ENCODE results near the gene URM1.

URM1 gene

GRCh38 chr9:128399861-128400260 lies 28.7 kb downstream of the URM1 start:
- no peak overlapping the region for H4K91ac ChIP-seq (ENCODE audit: low read depth, low read length)
- no peak overlapping the region for H3K4me3 ChIP-seq (ENCODE audit: low read depth, low read length)
- H3K79me1 ChIP-seq (ENCODE audit: low read length): no peaks in the 10 kb centered on the region
- H2AFZ ChIP-seq (ENCODE audit: insufficient read depth, low read length, poor library complexity): no peak overlapping the region
- no peak overlapping the region for H3K4ac ChIP-seq (ENCODE audit: low read depth, low read length)
- no peak overlapping the region for H3K4me2 ChIP-seq (ENCODE audit: low read length)
- no CpG with 5 or more reads among the region's 3 CpGs for WGBS (ENCODE audit: extremely low coverage, insufficient coverage, insufficient read length)
- H2BK12ac ChIP-seq (ENCODE audit: low read length): no peak overlapping the region
- DNase-seq: no peak
- H3K4me1 ChIP-seq (ENCODE audit: control insufficient read depth in 1 of 2, insufficient read depth in 2 of 2, low read length in 2 of 2): peaks cover 0 to under 1% of the 10 kb centered on the region in 2 experiments
- no peak overlapping the region for H3K23ac ChIP-seq (ENCODE audit: low read length)
- H3K18ac ChIP-seq (ENCODE audit: low read length): no peak overlapping the region
- H2BK5ac ChIP-seq (ENCODE audit: low read depth, low read length, poor library complexity): no peak overlapping the region
- no peak overlapping the region for H2BK120ac ChIP-seq (ENCODE audit: insufficient read depth, low read length, poor library complexity)
- no peaks in the 10 kb centered on the region for H3K36me3 ChIP-seq (ENCODE audit: control insufficient read depth in 1 of 2, insufficient read depth in 2 of 2, low read length in 2 of 2)
- no peak overlapping the region for H3K27ac ChIP-seq (ENCODE audit: low read depth, low read length)
- H2AK5ac ChIP-seq (ENCODE audit: low read length): no peak overlapping the region
- no peaks in the 10 kb centered on the region for H3K79me2 ChIP-seq (ENCODE audit: control insufficient read depth, insufficient read depth, low read length, poor library complexity)
- no peak overlapping the region for H3K9ac ChIP-seq (ENCODE audit: low read length)
- no peak overlapping the region for H3K14ac ChIP-seq (ENCODE audit: low read length)
- no peak overlapping the region for H4K8ac ChIP-seq (ENCODE audit: low read depth, low read length)
- no peak overlapping the region for H4K12ac ChIP-seq (ENCODE audit: low read depth, low read length)
- peaks cover 11% of the 10 kb centered on the region for H3K27me3 ChIP-seq (ENCODE audit: insufficient read depth, low read length)
- H3K9me3 ChIP-seq (ENCODE audit: insufficient read depth, low read depth, low read length): no peaks in the 10 kb centered on the region

DNA sequence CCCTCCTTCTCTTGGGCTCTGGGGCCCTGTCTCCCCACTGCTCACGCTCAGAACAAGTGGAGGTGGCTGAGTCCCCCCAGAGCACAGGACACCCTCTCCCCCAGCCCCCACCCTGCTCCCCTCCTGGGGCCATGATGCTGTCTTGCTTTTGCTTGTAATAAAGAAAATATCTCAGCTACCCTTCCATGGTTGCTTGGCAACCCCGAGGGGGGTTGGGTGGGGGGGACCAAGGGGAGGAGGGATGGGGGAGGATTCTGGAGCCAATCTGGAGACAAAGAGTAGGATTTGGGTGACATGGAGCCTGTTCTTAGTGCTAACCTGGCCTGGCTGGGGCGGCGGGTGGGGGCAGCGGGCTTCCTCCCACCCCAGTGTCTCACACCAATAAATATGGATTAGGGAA lies 33.4 kb downstream of the URM1 start:
- peaks cover 3 to 8% of the 10 kb centered on the region in 2 experiments for H3K4me1 ChIP-seq (ENCODE audit: control insufficient read depth in 1 of 2, insufficient read depth in 2 of 2, low read length in 2 of 2)

DNA sequence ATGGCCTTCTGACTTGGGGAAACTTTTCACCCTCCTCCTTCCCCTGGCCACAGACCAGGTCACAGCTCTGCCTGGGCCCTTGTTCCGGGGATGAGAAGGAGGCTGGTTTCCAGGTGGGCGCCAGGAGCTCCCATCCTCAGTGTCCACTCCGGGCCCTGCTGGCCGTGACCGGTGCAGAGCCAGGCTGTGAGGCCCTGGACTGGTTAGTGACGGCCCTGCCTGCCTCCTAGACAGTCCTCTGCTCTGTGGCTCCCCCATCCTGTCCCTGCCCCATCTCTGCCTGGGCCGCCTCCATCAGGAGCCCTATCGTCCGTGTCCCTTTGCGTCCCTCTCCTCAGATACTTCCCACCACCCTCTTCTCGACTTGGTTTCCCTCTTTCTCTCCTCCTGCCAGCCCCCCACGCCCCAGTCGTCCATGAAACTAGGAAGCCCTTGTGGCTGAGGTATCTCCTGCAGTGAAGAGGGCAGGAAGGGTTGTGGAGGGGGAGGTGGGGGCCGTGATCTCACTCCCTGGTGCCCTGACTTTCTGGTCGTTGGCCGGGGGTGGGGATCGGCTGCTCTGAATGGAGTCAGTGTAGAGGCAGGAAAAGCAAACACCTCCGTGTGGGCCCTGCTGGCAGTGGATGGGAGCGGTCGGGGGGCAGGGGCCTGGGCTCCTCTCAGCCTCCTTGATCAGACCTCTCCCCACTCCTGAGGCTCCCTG lies 34.1 kb downstream of the URM1 start:
- no peak for DNase-seq
- WGBS (ENCODE audit: extremely low coverage, insufficient coverage, insufficient read length): no CpG with 5 or more reads among the region's 20 CpGs
- H3K4me2 ChIP-seq (ENCODE audit: low read length): no peak overlapping the region

More for the DNA sequence above, 33.4 kb downstream of the URM1 start:
- Histone ChIP-seq H3K18ac (ENCODE audit: low read length) (no peak overlapping the region), H2BK120ac (ENCODE audit: insufficient read depth, low read length, poor library complexity) (no peak overlapping the region), H2AFZ (ENCODE audit: insufficient read depth, low read length, poor library complexity) (no peak overlapping the region), H4K8ac (ENCODE audit: low read depth, low read length) (no peak overlapping the region), H3K79me2 (ENCODE audit: control insufficient read depth, insufficient read depth, low read length, poor library complexity) (no peaks in the 10 kb centered on the region), H3K79me1 (ENCODE audit: low read length) (no peaks in the 10 kb centered on the region), H3K27me3 (ENCODE audit: insufficient read depth, low read length) (no peaks in the 10 kb centered on the region), H2BK5ac (ENCODE audit: low read depth, low read length, poor library complexity) (no peak overlapping the region), H3K4ac (ENCODE audit: low read depth, low read length) (no peak overlapping the region), H3K4me2 (ENCODE audit: low read length) (no peak overlapping the region), H3K4me3 (ENCODE audit: low read depth, low read length) (no peak overlapping the region), H4K12ac (ENCODE audit: low read depth, low read length) (no peak overlapping the region), H2BK12ac (ENCODE audit: low read length) (no peak overlapping the region), H3K9me3 (ENCODE audit: insufficient read depth, low read depth, low read length) (no peaks in the 10 kb centered on the region), H4K91ac (ENCODE audit: low read depth, low read length) (no peak overlapping the region), H3K23ac (ENCODE audit: low read length) (no peak overlapping the region), H3K27ac (ENCODE audit: low read depth, low read length) (no peak overlapping the region), H3K14ac (ENCODE audit: low read length) (no peak overlapping the region), H3K36me3 (ENCODE audit: control insufficient read depth in 1 of 2, insufficient read depth in 2 of 2, low read length in 2 of 2) (no peaks in the 10 kb centered on the region), H3K9ac (ENCODE audit: low read length) (no peak overlapping the region), H2AK5ac (ENCODE audit: low read length) (no peak overlapping the region)
- no peak for DNase-seq
- no CpG with 5 or more reads among the region's 5 CpGs for WGBS (ENCODE audit: extremely low coverage, insufficient coverage, insufficient read length)

GRCh38 chr9:128405780-128406171 lies 34.6 kb downstream of the URM1 start:
- Histone ChIP-seq H3K4me1 (ENCODE audit: control insufficient read depth in 1 of 2, insufficient read depth in 2 of 2, low read length in 2 of 2) (peaks cover 3 to 8% of the 10 kb centered on the region in 2 experiments), H3K79me1 (ENCODE audit: low read length) (no peaks in the 10 kb centered on the region), H4K8ac (ENCODE audit: low read depth, low read length) (no peak overlapping the region), H3K14ac (ENCODE audit: low read length) (no peak overlapping the region), H2BK120ac (ENCODE audit: insufficient read depth, low read length, poor library complexity) (no peak overlapping the region), H2BK5ac (ENCODE audit: low read depth, low read length, poor library complexity) (no peak overlapping the region), H3K18ac (ENCODE audit: low read length) (no peak overlapping the region), H3K79me2 (ENCODE audit: control insufficient read depth, insufficient read depth, low read length, poor library complexity) (no peaks in the 10 kb centered on the region), H3K4me3 (ENCODE audit: low read depth, low read length) (no peak overlapping the region), H3K4me2 (ENCODE audit: low read length) (no peak overlapping the region), H3K36me3 (ENCODE audit: control insufficient read depth in 1 of 2, insufficient read depth in 2 of 2, low read length in 2 of 2) (no peaks in the 10 kb centered on the region), H3K4ac (ENCODE audit: low read depth, low read length) (no peak overlapping the region), H2AFZ (ENCODE audit: insufficient read depth, low read length, poor library complexity) (no peak overlapping the region), H3K27ac (ENCODE audit: low read depth, low read length) (no peak overlapping the region), H3K9ac (ENCODE audit: low read length) (no peak overlapping the region), H2AK5ac (ENCODE audit: low read length) (no peak overlapping the region), H3K23ac (ENCODE audit: low read length) (no peak overlapping the region), H4K12ac (ENCODE audit: low read depth, low read length) (no peak overlapping the region), H4K91ac (ENCODE audit: low read depth, low read length) (no peak overlapping the region), H3K27me3 (ENCODE audit: insufficient read depth, low read length) (no peaks in the 10 kb centered on the region), H2BK12ac (ENCODE audit: low read length) (no peak overlapping the region), H3K9me3 (ENCODE audit: insufficient read depth, low read depth, low read length) (no peaks in the 10 kb centered on the region)
- no CpG with 5 or more reads among the region's 7 CpGs for WGBS (ENCODE audit: extremely low coverage, insufficient coverage, insufficient read length)
- no peak for DNase-seq

More for the DNA sequence above, 34.1 kb downstream of the URM1 start:
- Histone ChIP-seq H3K79me2 (ENCODE audit: control insufficient read depth, insufficient read depth, low read length, poor library complexity) (no peaks in the 10 kb centered on the region), H4K8ac (ENCODE audit: low read depth, low read length) (no peak overlapping the region), H3K79me1 (ENCODE audit: low read length) (no peaks in the 10 kb centered on the region), H3K4me1 (ENCODE audit: control insufficient read depth in 1 of 2, insufficient read depth in 2 of 2, low read length in 2 of 2) (peaks cover 3 to 8% of the 10 kb centered on the region in 2 experiments), H2BK12ac (ENCODE audit: low read length) (no peak overlapping the region), H3K14ac (ENCODE audit: low read length) (no peak overlapping the region), H3K36me3 (ENCODE audit: control insufficient read depth in 1 of 2, insufficient read depth in 2 of 2, low read length in 2 of 2) (no peaks in the 10 kb centered on the region), H2BK120ac (ENCODE audit: insufficient read depth, low read length, poor library complexity) (no peak overlapping the region), H3K4ac (ENCODE audit: low read depth, low read length) (no peak overlapping the region), H3K9me3 (ENCODE audit: insufficient read depth, low read depth, low read length) (no peaks in the 10 kb centered on the region), H3K9ac (ENCODE audit: low read length) (no peak overlapping the region), H2AK5ac (ENCODE audit: low read length) (no peak overlapping the region), H3K4me3 (ENCODE audit: low read depth, low read length) (no peak overlapping the region), H3K27ac (ENCODE audit: low read depth, low read length) (no peak overlapping the region), H2BK5ac (ENCODE audit: low read depth, low read length, poor library complexity) (no peak overlapping the region), H3K23ac (ENCODE audit: low read length) (no peak overlapping the region), H4K12ac (ENCODE audit: low read depth, low read length) (no peak overlapping the region), H3K27me3 (ENCODE audit: insufficient read depth, low read length) (no peaks in the 10 kb centered on the region), H2AFZ (ENCODE audit: insufficient read depth, low read length, poor library complexity) (no peak overlapping the region), H3K18ac (ENCODE audit: low read length) (no peak overlapping the region), H4K91ac (ENCODE audit: low read depth, low read length) (no peak overlapping the region)
